ENCODE results near the gene FA2H.

- TF ChIP-seq CTCF (IDR thresholded peaks at IDR 0.05; ENCODE audit: insufficient read depth, low read length, poor library complexity, severe bottlenecking) (no peak), EZH2phosphoT487 (conservative IDR thresholded peaks at IDR 0.05; ENCODE audit: low read length) (no peak)
Observed at GRCh38 chr16:74738113-74738541, 36.5 kb downstream of the FA2H start.
